Smooth muscle cell (in vitro differentiated cells): ENCODE results near the gene VPS52. TPM values are rescaled to one million over a fixed set of nuclear protein-coding genes. Genes with fewer than 3 reads are reported as not detected.
A peak's percentile ranks its signal among the peaks of the same experiment; 100 is the strongest.

Experiments used
- DNase-seq: peaks from one replicate; lab custom pipeline; 2025; ENCODE audit not compliant: unreplicated experiment; lab: John Stamatoyannopoulos, UW
- H2AFZ ChIP-seq: fragments of 200-600 bp; sonication (generic); 2 replicates; pipeline ENCODE4 v1.6.0; 2016; ENCODE audit warnings: antibody characterized with exemption, low read depth, mild to moderate bottlenecking
- H3F3A ChIP-seq: fragments of 200-600 bp; sonication (generic); 2 replicates; pipeline ENCODE4 v1.6.0; 2017; ENCODE audit warnings: antibody characterized with exemption, low read depth
- H3K27ac ChIP-seq: fragments of 200-600 bp; sonication (generic); 2 replicates; pipeline ENCODE4 v1.5.1; 2016; ENCODE audit warnings: low read depth, mild to moderate bottlenecking
- H3K27me3 ChIP-seq: fragments of 200-600 bp; sonication (generic); 2 replicates; pipeline ENCODE4 v1.6.1; 2016; ENCODE audit warnings: low read depth, mild to moderate bottlenecking
- H3K36me3 ChIP-seq: fragments of 200-600 bp; sonication (generic); 2 replicates; pipeline ENCODE4 v1.5.1; 2016; ENCODE audit warnings: low read depth
- H3K4me1 ChIP-seq: fragments of 200-600 bp; sonication (generic); 2 replicates; pipeline ENCODE4 v1.5.1; 2016; ENCODE audit warnings: low read depth
- H3K4me2 ChIP-seq: fragments of 200-600 bp; sonication (generic); 2 replicates; pipeline ENCODE4 v1.6.0; 2016; ENCODE audit warnings: mild to moderate bottlenecking
- H3K4me3 ChIP-seq: fragments of 200-600 bp; sonication (generic); 2 replicates; pipeline ENCODE4 v1.5.1; 2016; ENCODE audit warnings: mild to moderate bottlenecking
- H3K79me2 ChIP-seq: fragments of 200-600 bp; sonication (generic); 2 replicates; pipeline ENCODE4 v1.6.0; 2016; ENCODE audit warnings: low read depth, mild to moderate bottlenecking
- H3K9ac ChIP-seq: fragments of 200-600 bp; sonication (generic); 2 replicates; pipeline ENCODE4 v1.6.0; 2016; ENCODE audit warnings: low read depth
- H3K9me3 ChIP-seq: fragments of 200-600 bp; sonication (generic); replicated peaks from 2 replicates; pipeline ENCODE4 v1.5.1; 2016; ENCODE audit warnings: low read depth
- H4K20me1 ChIP-seq: fragments of 200-600 bp; sonication (generic); 2 replicates; pipeline ENCODE4 v1.6.0; 2016; ENCODE audit warnings: low read depth
- WGBS: methylation state at CpG from one replicate; pipeline ENCODE4 v1.1.7; 2016; ENCODE audit warnings: low lambda C conversion rate; 5-methylcytosine and 5-hydroxymethylcytosine counted together
- polyA plus RNA-seq: library from polyadenylated mRNA; unstranded; fragments of >200 nt; fragmentation: Nextera tagmentation; extraction: Ambion mirVana; gene quantifications from 2 replicates; pipeline ENCODE4 v1.2.1, GENCODE V29; 2016
- total RNA-seq: library from RNA; depleted of rRNA; stranded (reverse); fragments of >200 nt; gene quantifications from 2 replicates; pipeline ENCODE4 v1.2.3, GENCODE V29; 2014
- TF ChIP-seq, protein P1 (sequence below): fragments of 200-600 bp; sonication (generic); IDR thresholded peaks from 2 replicates; pipeline ENCODE4 v1.5.1; 2017; ENCODE audit warnings: borderline replicate concordance, mild to moderate bottlenecking, antibody characterized with exemption; ENCODE audit not compliant: insufficient read depth, poor library complexity, severe bottlenecking

The VPS52 gene
- total and polyA plus RNA-seq, 2 experiments from 2014 or later, result 22.6 to 34.7 TPM

DNA sequence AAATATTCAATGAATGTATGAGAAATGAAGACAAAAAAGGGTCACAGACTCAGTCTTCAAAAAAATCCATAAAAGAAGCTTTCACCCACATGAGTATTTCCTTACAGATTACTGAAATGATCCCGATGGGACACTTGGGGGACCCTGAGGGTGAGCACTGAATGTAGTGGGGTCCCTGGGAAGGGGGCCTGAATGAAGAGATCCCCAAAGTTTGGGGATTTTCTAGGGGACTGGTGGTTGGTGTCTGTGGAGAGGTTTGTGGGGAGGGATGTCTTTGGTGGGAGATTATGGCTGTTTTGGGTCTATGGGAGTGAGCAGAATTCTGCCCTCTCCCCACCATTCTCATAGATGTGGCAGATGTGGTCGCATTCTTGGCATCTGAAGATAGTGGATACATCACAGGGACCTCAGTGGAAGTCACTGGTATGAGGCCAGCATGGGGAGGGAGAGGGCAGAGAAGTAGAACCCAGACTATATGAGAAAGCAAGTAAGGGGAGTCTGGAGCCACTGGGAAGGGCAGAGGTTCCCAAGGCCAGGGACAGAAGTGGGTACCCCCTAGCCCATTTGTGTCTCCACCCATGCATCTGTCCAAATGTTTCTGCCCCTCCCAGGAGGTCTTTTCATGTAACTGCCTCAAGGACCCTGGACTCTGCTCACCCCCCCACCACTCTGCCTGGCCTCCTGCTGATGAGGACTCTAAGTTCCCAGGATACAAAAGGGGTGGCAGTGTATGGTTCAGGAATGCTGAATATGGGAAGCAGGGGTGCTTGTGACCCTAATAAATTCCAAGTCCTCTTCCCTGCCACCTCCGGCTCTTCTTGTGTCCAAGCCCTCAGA is 65.4 kb downstream of the VPS52 start:
- peak overlapping the region; percentile 95 for H3K4me2 ChIP-seq

DNA sequence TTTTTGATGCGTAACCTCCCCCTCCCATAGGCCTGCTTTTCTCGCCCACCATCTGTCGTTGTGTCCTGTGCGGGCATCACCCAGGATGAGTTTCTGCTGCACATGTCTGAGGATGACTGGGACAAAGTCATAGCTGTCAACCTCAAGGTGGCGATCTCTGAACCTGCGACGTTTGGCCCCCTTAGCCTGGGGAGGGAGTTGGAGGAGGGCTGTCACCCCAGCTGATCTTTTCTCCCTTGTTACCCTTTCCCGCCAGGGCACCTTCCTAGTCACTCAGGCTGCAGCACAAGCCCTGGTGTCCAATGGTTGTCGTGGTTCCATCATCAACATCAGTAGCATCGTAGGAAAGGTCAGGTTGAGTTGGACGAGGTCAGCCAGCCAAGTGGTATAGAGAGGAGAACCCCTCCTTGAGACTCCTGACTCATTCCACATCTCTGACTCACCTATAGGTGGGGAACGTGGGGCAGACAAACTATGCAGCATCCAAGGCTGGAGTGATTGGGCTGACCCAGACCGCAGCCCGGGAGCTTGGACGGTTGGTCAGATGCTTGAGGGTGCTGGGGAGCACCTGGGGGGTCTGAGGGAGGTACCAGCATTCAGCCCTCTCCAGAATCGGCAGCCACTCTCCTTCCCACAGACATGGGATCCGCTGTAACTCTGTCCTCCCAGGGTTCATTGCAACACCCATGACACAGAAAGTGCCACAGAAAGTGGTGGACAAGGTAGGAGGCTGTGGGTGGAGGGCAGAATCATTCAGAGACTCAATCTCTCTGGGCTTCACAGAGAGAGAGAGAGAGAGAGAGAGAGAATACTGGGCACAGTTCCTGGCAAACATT is 66.3 kb downstream of the VPS52 start:
- H3K27me3 ChIP-seq, result no peaks in the 10 kb centered on the region
- H3K4me1 ChIP-seq, result peaks cover 42% of the 10 kb centered on the region
- H4K20me1 ChIP-seq, result peaks cover 34% of the 10 kb centered on the region
- peak overlapping the region; percentile 89 for H3K9ac ChIP-seq
- no peak overlapping the region for H2AFZ ChIP-seq
- WGBS, result 23% methylated on average over 17 of the region's 17 CpGs
- peaks cover 6% of the 10 kb centered on the region for H3K36me3 ChIP-seq
- H3K4me3 ChIP-seq, result peak overlapping the region; percentile 88
- H3K27ac ChIP-seq, result peak overlapping the region; percentile 94
- TF ChIP-seq, protein P1, sequence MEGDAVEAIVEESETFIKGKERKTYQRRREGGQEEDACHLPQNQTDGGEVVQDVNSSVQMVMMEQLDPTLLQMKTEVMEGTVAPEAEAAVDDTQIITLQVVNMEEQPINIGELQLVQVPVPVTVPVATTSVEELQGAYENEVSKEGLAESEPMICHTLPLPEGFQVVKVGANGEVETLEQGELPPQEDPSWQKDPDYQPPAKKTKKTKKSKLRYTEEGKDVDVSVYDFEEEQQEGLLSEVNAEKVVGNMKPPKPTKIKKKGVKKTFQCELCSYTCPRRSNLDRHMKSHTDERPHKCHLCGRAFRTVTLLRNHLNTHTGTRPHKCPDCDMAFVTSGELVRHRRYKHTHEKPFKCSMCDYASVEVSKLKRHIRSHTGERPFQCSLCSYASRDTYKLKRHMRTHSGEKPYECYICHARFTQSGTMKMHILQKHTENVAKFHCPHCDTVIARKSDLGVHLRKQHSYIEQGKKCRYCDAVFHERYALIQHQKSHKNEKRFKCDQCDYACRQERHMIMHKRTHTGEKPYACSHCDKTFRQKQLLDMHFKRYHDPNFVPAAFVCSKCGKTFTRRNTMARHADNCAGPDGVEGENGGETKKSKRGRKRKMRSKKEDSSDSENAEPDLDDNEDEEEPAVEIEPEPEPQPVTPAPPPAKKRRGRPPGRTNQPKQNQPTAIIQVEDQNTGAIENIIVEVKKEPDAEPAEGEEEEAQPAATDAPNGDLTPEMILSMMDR, result peak; percentile 10
- H3F3A ChIP-seq, result peaks cover 18% of the 10 kb centered on the region
- no peaks in the 10 kb centered on the region for H3K9me3 ChIP-seq
- no peak for DNase-seq
- H3K79me2 ChIP-seq, result peaks cover 34% of the 10 kb centered on the region
- peak overlapping the region; percentile 100 for H3K4me2 ChIP-seq

More for the DNA sequence above, 65.4 kb downstream of the VPS52 start:
- no peak overlapping the region for H2AFZ ChIP-seq
- H3K79me2 ChIP-seq, result peaks cover 29% of the 10 kb centered on the region
- peak overlapping the region; percentile 70 for H3K9ac ChIP-seq
- peaks cover 34% of the 10 kb centered on the region for H4K20me1 ChIP-seq
- H3K27me3 ChIP-seq, result no peaks in the 10 kb centered on the region
- 60% methylated on average over 3 of the region's 3 CpGs for WGBS
- H3K4me3 ChIP-seq, result no peak overlapping the region
- peaks cover 42% of the 10 kb centered on the region for H3K4me1 ChIP-seq
- TF ChIP-seq, protein P1, result no peak
- H3K9me3 ChIP-seq, result no peaks in the 10 kb centered on the region
- DNase-seq, result no peak
- peak overlapping the region; percentile 94 for H3K27ac ChIP-seq
- peaks cover 18% of the 10 kb centered on the region for H3F3A ChIP-seq
- peaks cover 6% of the 10 kb centered on the region for H3K36me3 ChIP-seq

DNA sequence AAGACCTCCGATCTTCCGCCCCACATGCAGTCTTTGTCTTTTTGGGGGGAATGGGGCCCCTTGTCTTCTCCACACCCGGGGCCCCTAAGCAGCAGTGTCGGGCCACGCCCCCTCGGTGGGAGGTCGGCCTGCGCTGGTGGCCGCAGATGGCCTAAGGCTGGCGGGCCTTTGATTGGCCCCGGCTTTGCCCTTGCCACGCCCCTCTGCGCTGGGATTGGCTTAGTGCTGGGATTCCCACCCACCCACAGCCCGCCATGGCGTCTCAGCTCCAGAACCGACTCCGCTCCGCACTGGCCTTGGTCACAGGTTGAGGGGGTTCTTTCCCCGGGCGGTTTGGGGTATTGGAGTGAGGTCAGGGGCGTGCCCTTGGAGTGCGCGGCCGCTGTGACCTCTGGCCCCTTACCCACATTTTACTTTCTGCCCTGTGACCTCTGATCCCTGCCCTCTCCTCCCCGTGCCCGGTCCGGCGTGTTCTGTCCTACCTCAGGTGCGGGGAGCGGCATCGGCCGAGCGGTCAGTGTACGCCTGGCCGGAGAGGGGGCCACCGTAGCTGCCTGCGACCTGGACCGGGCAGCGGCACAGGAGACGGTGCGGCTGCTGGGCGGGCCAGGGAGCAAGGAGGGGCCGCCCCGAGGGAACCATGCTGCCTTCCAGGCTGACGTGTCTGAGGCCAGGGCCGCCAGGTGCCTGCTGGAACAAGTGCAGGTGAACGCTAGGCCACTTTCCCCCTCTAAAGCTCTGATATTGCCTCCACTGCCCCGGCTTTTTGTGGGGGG is 67.1 kb downstream of the VPS52 start, which contains the start of gene HSD17B8:
Gene HSD17B8 (plus strand): TSS at position 241 of the 776 bp plus-strand sequence. CDS start 14 bp downstream, at position 255.
- Histone ChIP-seq H3K4me2 (peak within 1 kb of the TSS; percentile 100), H3K36me3 (peaks cover 6% of the 10 kb centered on the region), H3K27me3 (no peaks in the 10 kb centered on the region), H2AFZ (no peak within 1 kb of the TSS), H3K4me1 (peaks cover 43% of the 10 kb centered on the region), H3K4me3 (peak within 1 kb of the TSS; percentile 88), H3K27ac (peak within 1 kb of the TSS; percentile 98), H3F3A (peaks cover 19% of the 10 kb centered on the region), H4K20me1 (peaks cover 37% of the 10 kb centered on the region), H3K9me3 (no peaks in the 10 kb centered on the region), H3K9ac (peak within 1 kb of the TSS; percentile 89), H3K79me2 (peaks cover 38% of the 10 kb centered on the region)
- TF ChIP-seq, protein P1, result no peak
- peak; percentile 74 for DNase-seq
- WGBS, result 5% methylated on average over 45 of the region's 48 CpGs
